Right lobe of liver (tissue), 4 donors: Measurements from ENCODE around the gene SFXN1.

Experiments used
- POLR2A ChIP-seq: fragments of 450-650 bp; IDR thresholded peaks from one replicate; pipeline ENCODE4 v1.6.1; 2017; ENCODE audit warnings: antibody characterized with exemption, mild to moderate bottlenecking
- TF ChIP-seq, protein P1 (sequence below), 4 donors: fragments of 200-600 bp in 3 of 4; fragments of 450-650 bp in 1 of 4; IDR thresholded peaks; one replicate each; pipeline versions ENCODE4 v1.5.1 to v1.8.0; 2016 to 2022; ENCODE audit warnings: antibody characterized with exemption in 4 of 4, mild to moderate bottlenecking in 2 of 4
- donor health status: DM: no; HTN: no; CAD: no.
- donor health status: DM: no; HTN: no; CAD: no.
- donor health status: DM: no; HTN: yes; CAD: no.

DNA sequence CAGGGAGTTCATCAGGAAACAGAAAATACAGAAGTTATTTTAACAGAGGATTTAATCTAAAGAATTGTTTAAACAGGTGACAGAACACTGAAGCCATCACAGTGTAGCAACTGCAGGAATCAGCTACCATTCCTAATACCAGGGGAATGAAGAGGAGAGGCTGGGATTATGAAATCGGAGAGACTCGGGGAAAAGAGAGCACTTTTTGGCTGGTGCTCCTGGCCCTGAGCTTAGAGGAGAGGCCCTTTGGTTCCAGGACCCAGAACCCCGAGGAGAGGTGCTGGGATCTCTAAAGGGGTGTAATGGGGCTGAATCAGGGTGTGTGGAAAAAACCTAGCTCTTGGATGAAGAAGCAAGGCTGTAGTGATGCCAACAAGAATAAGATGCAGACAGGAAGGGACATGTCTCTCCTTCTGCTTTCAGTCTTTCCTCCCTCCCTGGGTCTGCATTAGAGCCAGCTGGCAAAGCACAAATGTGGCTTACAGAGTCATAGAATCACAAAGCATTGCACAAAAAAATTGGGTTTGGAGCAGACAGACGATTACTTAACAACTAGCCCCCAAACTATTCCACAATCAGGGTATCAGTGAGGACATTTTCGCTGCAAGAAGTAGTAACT, 11.6 kb upstream of the SFXN1 start:
- TF ChIP-seq, protein P1, sequence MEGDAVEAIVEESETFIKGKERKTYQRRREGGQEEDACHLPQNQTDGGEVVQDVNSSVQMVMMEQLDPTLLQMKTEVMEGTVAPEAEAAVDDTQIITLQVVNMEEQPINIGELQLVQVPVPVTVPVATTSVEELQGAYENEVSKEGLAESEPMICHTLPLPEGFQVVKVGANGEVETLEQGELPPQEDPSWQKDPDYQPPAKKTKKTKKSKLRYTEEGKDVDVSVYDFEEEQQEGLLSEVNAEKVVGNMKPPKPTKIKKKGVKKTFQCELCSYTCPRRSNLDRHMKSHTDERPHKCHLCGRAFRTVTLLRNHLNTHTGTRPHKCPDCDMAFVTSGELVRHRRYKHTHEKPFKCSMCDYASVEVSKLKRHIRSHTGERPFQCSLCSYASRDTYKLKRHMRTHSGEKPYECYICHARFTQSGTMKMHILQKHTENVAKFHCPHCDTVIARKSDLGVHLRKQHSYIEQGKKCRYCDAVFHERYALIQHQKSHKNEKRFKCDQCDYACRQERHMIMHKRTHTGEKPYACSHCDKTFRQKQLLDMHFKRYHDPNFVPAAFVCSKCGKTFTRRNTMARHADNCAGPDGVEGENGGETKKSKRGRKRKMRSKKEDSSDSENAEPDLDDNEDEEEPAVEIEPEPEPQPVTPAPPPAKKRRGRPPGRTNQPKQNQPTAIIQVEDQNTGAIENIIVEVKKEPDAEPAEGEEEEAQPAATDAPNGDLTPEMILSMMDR (IDR thresholded peaks at IDR 0.05): no peak
- no peak for TF ChIP-seq POLR2A
